Measurements from ENCODE around the gene CCR6. TPM values are rescaled to one million over a fixed set of nuclear protein-coding genes. Genes with fewer than 3 reads are reported as not detected.

CCR6 gene
- total and polyA plus RNA-seq, 2 experiments from 2014 or later = not detected

DNA sequence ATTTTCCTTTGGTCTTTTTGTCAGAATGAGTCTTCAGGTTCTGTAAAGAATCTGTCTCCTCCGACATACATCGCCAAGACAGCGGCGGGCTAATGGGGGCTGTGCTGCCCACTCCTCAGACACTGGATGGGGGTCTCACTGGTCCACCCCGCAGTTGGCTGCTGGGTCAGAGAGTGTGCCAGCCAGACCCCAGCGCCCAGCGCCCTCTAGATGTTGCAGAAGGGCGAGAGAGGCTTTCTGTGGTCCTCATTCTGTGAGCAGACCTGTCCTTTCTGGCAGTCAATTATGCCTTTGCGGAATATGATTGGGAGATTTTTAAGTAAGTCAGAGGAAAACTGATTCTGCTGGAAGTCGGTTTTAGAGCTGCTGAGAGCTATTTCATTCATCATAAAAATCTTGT lies 7.8 kb upstream of the CCR6 start:
- Histone ChIP-seq H2AFZ (no peak overlapping the region), H3K4me2 (ENCODE audit: unreplicated experiment) (no peak overlapping the region), H3K36me3 (ENCODE audit: low read depth) (no peaks in the 10 kb centered on the region), H4K20me1 (ENCODE audit: insufficient read depth) (no peaks in the 10 kb centered on the region), H3K27ac (no peak overlapping the region), H3K4me1 (ENCODE audit: insufficient read depth) (no peaks in the 10 kb centered on the region), H3K9ac (no peak overlapping the region), H3K27me3 (replicated peaks; ENCODE audit: insufficient read depth) (no peaks in the 10 kb centered on the region), H3K4me3 (no peak overlapping the region), H3K79me2 (ENCODE audit: insufficient read depth) (no peaks in the 10 kb centered on the region), H3K9me3 (ENCODE audit: low read depth) (no peaks in the 10 kb centered on the region), H3K9me2 (ENCODE audit: insufficient read depth) (no peaks in the 10 kb centered on the region), H3F3A (ENCODE audit: insufficient read depth) (no peaks in the 10 kb centered on the region)
- WGBS, 2 experiments (ENCODE audit: low coverage in 1 of 2, low lambda C conversion rate in 2 of 2, missing lambda C conversion rate in 2 of 2) = 57 to 62% methylated on average over 10 of the region's 10 CpGs
- in situ Hi-C loops (cut with MboI) = no loop called here
- TF ChIP-seq EZH2phosphoT487 (IDR thresholded peaks at IDR 0.05; ENCODE audit: insufficient read depth, low read depth) = no peak
- no peak for TF ChIP-seq EZH2 (IDR thresholded peaks at IDR 0.05; ENCODE audit: insufficient read depth, poor library complexity, severe bottlenecking)
- no peak for DNase-seq

DNA sequence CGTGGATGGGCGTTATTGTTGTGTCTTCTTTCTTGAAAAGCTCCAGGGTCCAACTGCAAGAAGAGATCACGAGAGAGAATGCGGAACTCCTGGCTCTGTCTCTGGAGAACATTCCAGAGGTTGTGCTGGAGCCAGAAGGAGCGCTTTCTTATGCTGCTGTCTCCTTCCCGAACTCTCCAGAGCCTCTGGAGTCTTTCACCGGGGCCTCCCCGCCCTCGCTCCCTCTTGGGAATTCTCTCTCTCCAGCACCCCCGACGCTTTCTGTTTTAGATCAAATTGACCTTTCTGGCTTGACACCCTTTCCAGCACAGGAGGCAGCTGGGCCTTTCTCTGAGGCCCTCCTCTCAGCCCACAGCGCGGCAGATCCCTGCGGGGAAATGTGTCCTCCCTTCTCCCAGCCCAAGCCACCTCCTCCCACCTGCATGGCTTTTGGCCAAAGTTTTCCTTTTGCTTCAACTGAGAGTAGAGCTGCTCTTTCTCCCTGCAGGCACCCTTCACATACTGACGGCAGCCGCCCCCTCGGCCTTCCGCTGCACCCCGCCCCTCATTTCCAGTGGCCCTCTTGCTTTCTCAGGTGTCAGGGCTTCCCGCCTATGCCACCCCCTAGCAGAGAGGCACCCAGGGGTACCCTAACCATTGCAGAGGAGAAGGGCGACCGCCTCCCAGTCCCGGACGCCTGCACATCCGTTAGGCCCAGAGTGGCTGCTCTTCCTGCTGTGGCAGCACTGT lies 6.6 kb upstream of the CCR6 start:
- no peak overlapping the region for H2AFZ ChIP-seq
- no peaks in the 10 kb centered on the region for H3K27me3 ChIP-seq (replicated peaks; ENCODE audit: insufficient read depth)
- peak; percentile 16 for DNase-seq
- no peaks in the 10 kb centered on the region for H3F3A ChIP-seq (ENCODE audit: insufficient read depth)
- H4K20me1 ChIP-seq (ENCODE audit: insufficient read depth) = no peaks in the 10 kb centered on the region
- H3K9me2 ChIP-seq (ENCODE audit: insufficient read depth) = no peaks in the 10 kb centered on the region
- no peak overlapping the region for H3K9ac ChIP-seq
- no peaks in the 10 kb centered on the region for H3K9me3 ChIP-seq (ENCODE audit: low read depth)
- no peaks in the 10 kb centered on the region for H3K4me1 ChIP-seq (ENCODE audit: insufficient read depth)
- no peak for TF ChIP-seq EZH2phosphoT487 (IDR thresholded peaks at IDR 0.05; ENCODE audit: insufficient read depth, low read depth)
- no peak for TF ChIP-seq EZH2 (IDR thresholded peaks at IDR 0.05; ENCODE audit: insufficient read depth, poor library complexity, severe bottlenecking)
- H3K36me3 ChIP-seq (ENCODE audit: low read depth) = no peaks in the 10 kb centered on the region
- no peak overlapping the region for H3K27ac ChIP-seq
- no peaks in the 10 kb centered on the region for H3K79me2 ChIP-seq (ENCODE audit: insufficient read depth)
- in situ Hi-C loops (cut with MboI) = no loop called here
- no peak overlapping the region for H3K4me2 ChIP-seq (ENCODE audit: unreplicated experiment)
- WGBS, 2 experiments (ENCODE audit: low coverage in 1 of 2, low lambda C conversion rate in 2 of 2, missing lambda C conversion rate in 2 of 2) = 15 to 20% methylated on average over 23 to 25 of the region's 25 CpGs
- H3K4me3 ChIP-seq = no peak overlapping the region

DNA sequence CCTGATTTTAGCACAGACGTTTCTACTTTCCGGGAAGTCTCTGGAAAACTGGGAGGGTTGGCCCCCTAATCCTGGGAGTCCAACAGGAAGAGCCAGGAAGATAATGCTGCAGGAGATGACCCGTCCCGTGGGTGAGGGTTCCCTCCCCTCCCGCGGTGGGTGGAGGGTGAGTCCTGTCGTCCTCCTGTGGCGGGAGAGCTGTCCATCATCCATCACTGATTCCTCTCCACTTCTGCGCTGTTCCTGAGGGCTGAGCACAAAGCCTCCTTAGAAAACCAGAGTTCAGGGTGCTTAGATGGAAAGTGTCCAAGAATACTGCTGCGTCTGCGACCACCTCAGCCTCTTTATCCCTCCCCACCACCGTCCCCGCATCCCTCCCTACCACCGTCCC lies 6.1 kb upstream of the CCR6 start:
- H3K27ac ChIP-seq = no peak overlapping the region
- WGBS, 2 experiments (ENCODE audit: low coverage in 1 of 2, low lambda C conversion rate in 2 of 2, missing lambda C conversion rate in 2 of 2) = 53 to 61% methylated on average over 8 to 14 of the region's 14 CpGs
- in situ Hi-C loops (cut with MboI) = no loop called here
- no peak overlapping the region for H3K9ac ChIP-seq
- no peak overlapping the region for H2AFZ ChIP-seq
- no peaks in the 10 kb centered on the region for H3K27me3 ChIP-seq (replicated peaks; ENCODE audit: insufficient read depth)
- H3K4me2 ChIP-seq (ENCODE audit: unreplicated experiment) = no peak overlapping the region
- H3K9me3 ChIP-seq (ENCODE audit: low read depth) = no peaks in the 10 kb centered on the region
- H3K9me2 ChIP-seq (ENCODE audit: insufficient read depth) = no peaks in the 10 kb centered on the region
- no peaks in the 10 kb centered on the region for H3K4me1 ChIP-seq (ENCODE audit: insufficient read depth)
- no peaks in the 10 kb centered on the region for H3K36me3 ChIP-seq (ENCODE audit: low read depth)
- H4K20me1 ChIP-seq (ENCODE audit: insufficient read depth) = no peaks in the 10 kb centered on the region
- H3F3A ChIP-seq (ENCODE audit: insufficient read depth) = no peaks in the 10 kb centered on the region
- H3K4me3 ChIP-seq = no peak overlapping the region
- no peak for DNase-seq
- H3K79me2 ChIP-seq (ENCODE audit: insufficient read depth) = no peaks in the 10 kb centered on the region
- TF ChIP-seq EZH2phosphoT487 (IDR thresholded peaks at IDR 0.05; ENCODE audit: insufficient read depth, low read depth) = no peak
- TF ChIP-seq EZH2 (IDR thresholded peaks at IDR 0.05; ENCODE audit: insufficient read depth, poor library complexity, severe bottlenecking) = no peak

DNA sequence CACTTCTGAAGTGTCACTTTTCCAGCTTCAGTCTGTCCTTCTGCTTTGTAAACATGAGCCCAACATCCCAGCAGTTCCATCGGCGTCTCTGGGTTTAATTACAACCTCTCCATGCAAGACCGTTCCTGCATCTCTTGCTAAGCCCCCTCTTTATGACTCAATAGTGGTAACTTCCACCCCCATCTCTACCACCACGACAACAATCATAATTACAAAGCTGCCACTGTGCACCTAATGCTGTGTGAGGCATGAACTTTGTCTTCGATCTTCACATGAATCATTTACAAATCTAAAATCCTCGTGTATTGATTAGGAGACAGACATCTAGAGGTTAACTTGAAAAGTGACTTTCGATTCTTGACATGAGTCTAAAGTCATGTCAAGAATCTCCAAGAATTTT lies 4.9 kb upstream of the CCR6 start:
- no peak for TF ChIP-seq EZH2phosphoT487 (IDR thresholded peaks at IDR 0.05; ENCODE audit: insufficient read depth, low read depth)
- TF ChIP-seq EZH2 (IDR thresholded peaks at IDR 0.05; ENCODE audit: insufficient read depth, poor library complexity, severe bottlenecking) = no peak
- WGBS, 2 experiments (ENCODE audit: low coverage in 1 of 2, low lambda C conversion rate in 2 of 2, missing lambda C conversion rate in 2 of 2) = 22 to 33% methylated on average over 7 of the region's 7 CpGs
- H3K4me2 ChIP-seq (ENCODE audit: unreplicated experiment) = no peak overlapping the region
- no peaks in the 10 kb centered on the region for H3F3A ChIP-seq (ENCODE audit: insufficient read depth)
- H3K36me3 ChIP-seq (ENCODE audit: low read depth) = no peaks in the 10 kb centered on the region
- no peaks in the 10 kb centered on the region for H4K20me1 ChIP-seq (ENCODE audit: insufficient read depth)
- H3K9me3 ChIP-seq (ENCODE audit: low read depth) = no peaks in the 10 kb centered on the region
- H2AFZ ChIP-seq = no peak overlapping the region
- H3K27ac ChIP-seq = no peak overlapping the region
- no peak overlapping the region for H3K9ac ChIP-seq
- H3K9me2 ChIP-seq (ENCODE audit: insufficient read depth) = no peaks in the 10 kb centered on the region
- H3K79me2 ChIP-seq (ENCODE audit: insufficient read depth) = no peaks in the 10 kb centered on the region
- in situ Hi-C loops (cut with MboI) = no loop called here
- DNase-seq = no peak
- no peaks in the 10 kb centered on the region for H3K4me1 ChIP-seq (ENCODE audit: insufficient read depth)
- H3K27me3 ChIP-seq (replicated peaks; ENCODE audit: insufficient read depth) = no peaks in the 10 kb centered on the region
- no peak overlapping the region for H3K4me3 ChIP-seq

Measured in GM23248 (cell line).